Renal cortical epithelial cell (primary cell): ENCODE measurements around the gene RNF8. TPM values are rescaled to one million over a fixed set of nuclear protein-coding genes. Genes with fewer than 3 reads are reported as not detected.

Source experiments
- DNase-seq: peaks from one replicate; pipeline ENCODE4 v3.0.0-alpha.2; 2011; ENCODE audit warnings: low read depth
- total RNA-seq: library from RNA; depleted of rRNA; stranded (reverse); fragments of >200 nt; gene quantifications from 2 replicates; pipeline ENCODE4 v1.2.3, GENCODE V29; 2014

RNF8 gene
- total RNA-seq, 1 donor from 2014 or later, result 31.3 TPM

- no peak for DNase-seq
Observed at GRCh38 chr6:37359039-37359438, 5.3 kb downstream of the RNF8 start.

GRCh38 chr6:37362101-37362828 is 8.5 kb downstream of the RNF8 start:
- DNase-seq, result no peak

GRCh38 chr6:37365791-37366190 is 12.0 kb downstream of the RNF8 start:
- DNase-seq, result peak; percentile 25

GRCh38 chr6:37366910-37367309 is 13.1 kb downstream of the RNF8 start:
- no peak for DNase-seq

GRCh38 chr6:37368961-37369320 is 15.2 kb downstream of the RNF8 start:
- DNase-seq, result no peak

GRCh38 chr6:37369321-37370201 is 15.8 kb downstream of the RNF8 start:
- DNase-seq, result no peak

- no peak for DNase-seq
Observed at GRCh38 chr6:37371154-37372083, 17.6 kb downstream of the RNF8 start.

GRCh38 chr6:37372116-37372515 is 18.3 kb downstream of the RNF8 start:
- DNase-seq, result peak; percentile 25

- DNase-seq, result peak; percentile 21
Observed at GRCh38 chr6:37373822-37374471, 20.2 kb downstream of the RNF8 start.

GRCh38 chr6:37375376-37375775 is 21.6 kb downstream of the RNF8 start:
- peak; percentile 21 for DNase-seq

- no peak for DNase-seq
Observed at GRCh38 chr6:37376078-37376743, 22.4 kb downstream of the RNF8 start.

GRCh38 chr6:37381579-37381978 is 27.8 kb downstream of the RNF8 start:
- peak; percentile 80 for DNase-seq

- DNase-seq, result no peak
Observed at GRCh38 chr6:37382994-37383765, 29.4 kb downstream of the RNF8 start.

GRCh38 chr6:37388578-37388977 is 34.8 kb downstream of the RNF8 start:
- no peak for DNase-seq

- DNase-seq, result no peak
Observed at GRCh38 chr6:37389857-37390256, 36.1 kb downstream of the RNF8 start.

GRCh38 chr6:37391120-37391519 is 37.3 kb downstream of the RNF8 start:
- DNase-seq, result no peak

GRCh38 chr6:37392821-37393220 is 39.0 kb downstream of the RNF8 start:
- DNase-seq, result no peak

- no peak for DNase-seq
Observed at GRCh38 chr6:37393381-37393929, 39.7 kb downstream of the RNF8 start.

- no peak for DNase-seq
Observed at GRCh38 chr6:37396571-37397180, 42.9 kb downstream of the RNF8 start.
